H1 (cell line): ENCODE data around the gene TRAPPC2.

ENCODE experiments used
- JUND ChIP-seq: IDR thresholded peaks from 2 replicates; pipeline ENCODE4 v1.6.1; 2011; ENCODE audit warnings: mild to moderate bottlenecking, improper control_type of control experiment, low read length
- SIN3A ChIP-seq, 2 experiments: IDR thresholded peaks in 1 of 2; conservative IDR thresholded peaks in 1 of 2; 2 replicates each; pipeline ENCODE4 v1.6.1; 2011 to 2012; ENCODE audit warnings: low read length in 2 of 2, improper control_type of control experiment in 1 of 2, low read depth in 1 of 2, mild to moderate bottlenecking in 1 of 2
- SP2 ChIP-seq: IDR thresholded peaks from 2 replicates; pipeline ENCODE4 v1.6.1; 2012; ENCODE audit warnings: mild to moderate bottlenecking, low read length, inconsistent platforms
- TAF1 ChIP-seq: IDR thresholded peaks from 2 replicates; pipeline ENCODE4 v1.6.1; 2011; ENCODE audit warnings: mild to moderate bottlenecking, low read depth, low read length
- TF ChIP-seq, protein P1 (sequence below): IDR thresholded peaks from 2 replicates; pipeline ENCODE4 v1.6.1; 2011; ENCODE audit warnings: low read depth, mild to moderate bottlenecking, low read length; ENCODE audit not compliant: insufficient read depth

GRCh38 chrX:13756381-13756780 is 22.0 kb upstream of the TRAPPC2 start:
- TF ChIP-seq, protein P1, sequence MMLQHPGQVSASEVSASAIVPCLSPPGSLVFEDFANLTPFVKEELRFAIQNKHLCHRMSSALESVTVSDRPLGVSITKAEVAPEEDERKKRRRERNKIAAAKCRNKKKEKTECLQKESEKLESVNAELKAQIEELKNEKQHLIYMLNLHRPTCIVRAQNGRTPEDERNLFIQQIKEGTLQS: no peak
- TF ChIP-seq TAF1 (no peak), JUND (no peak), SP2 (no peak), SIN3A (conservative IDR thresholded peaks at IDR 0.05 in 1 of 2, IDR thresholded peaks at IDR 0.05 in 1 of 2; ENCODE audit: low read depth in 1 of 2, low read length in 2 of 2) (no peak)
